Skin epidermis (tissue), 12 donors: ENCODE measurements around the gene TIAM1.

Experiments
- H3K27ac ChIP-seq, 21 experiments: fragments of 200-600 bp; sonication (generic) in 11 of 21; one replicate each; pipeline ENCODE4 v1.5.0; 2020; ENCODE audit warnings: mild to moderate bottlenecking in 3 of 21, inconsistent platforms in 2 of 21, moderate library complexity in 2 of 21
- H3K4me3 ChIP-seq, 7 experiments: fragments of 200-600 bp; sonication (generic) in 2 of 7; one replicate each; pipeline ENCODE4 v1.5.0; 2020; ENCODE audit warnings: inconsistent platforms in 2 of 7, mild to moderate bottlenecking in 2 of 7, moderate library complexity in 1 of 7

The TIAM1 gene

DNA sequence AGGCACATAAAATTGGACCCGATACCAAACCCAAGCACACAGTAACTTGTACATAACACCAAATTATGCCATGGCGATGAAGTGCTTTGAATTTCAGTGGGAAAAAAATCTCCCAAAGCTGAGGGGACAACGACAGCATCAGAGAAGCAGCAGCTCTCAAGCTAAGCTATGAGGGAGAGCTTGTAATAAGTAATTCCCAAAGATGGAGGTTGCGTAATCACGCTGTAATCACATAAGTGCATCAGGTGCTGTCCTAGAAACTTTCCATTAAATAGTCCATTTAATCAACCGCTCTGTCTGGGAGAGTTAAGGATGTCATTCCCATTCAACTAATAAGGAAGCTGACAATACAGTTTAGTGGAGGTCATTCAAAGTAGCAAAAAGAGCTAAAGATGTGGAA, 268.2 kb downstream of the TIAM1 start:
- no peak overlapping the region for H3K4me3 ChIP-seq
- no peak overlapping the region for H3K27ac ChIP-seq

DNA sequence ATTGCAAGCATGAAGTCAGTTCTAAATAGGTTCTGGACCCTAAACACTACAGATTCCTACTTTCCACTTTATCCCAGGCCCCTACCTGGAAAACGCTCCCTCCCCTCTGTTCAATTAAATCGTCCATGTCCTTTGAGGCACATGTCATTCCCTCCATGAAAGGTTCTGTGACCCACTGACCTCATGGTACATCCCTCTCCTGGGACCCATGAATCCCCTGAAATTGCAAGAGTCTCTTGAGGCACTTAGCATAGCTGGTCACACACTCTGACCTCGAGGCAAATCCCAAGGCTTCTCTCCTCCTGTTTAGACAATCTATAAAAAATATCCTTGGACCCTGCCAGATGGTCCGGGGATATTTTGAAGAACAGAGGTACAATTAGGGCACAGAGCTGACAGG, 271.5 kb downstream of the TIAM1 start:
- Histone ChIP-seq H3K27ac (no peak overlapping the region), H3K4me3 (no peak overlapping the region)
